Stomach (tissue), 4 donors: Measurements from ENCODE around the gene ITGA1.

Experiments
- CTCF ChIP-seq, 7 experiments: fragments of 450-650 bp in 4 of 7; fragments of 200-600 bp in 3 of 7; sonication (generic) in 3 of 7; IDR thresholded peaks; one replicate each; pipeline ENCODE4 v1.5.1; 2016 to 2019; ENCODE audit warnings: antibody characterized with exemption in 7 of 7, control low read depth in 2 of 7, mild to moderate bottlenecking in 1 of 7
- POLR2A ChIP-seq, 4 donors: fragments of 450-650 bp; IDR thresholded peaks; one replicate each; pipeline ENCODE4 v1.6.1; 2016; ENCODE audit warnings: antibody characterized with exemption in 4 of 4, control low read depth in 2 of 4, mild to moderate bottlenecking in 1 of 4, moderate library complexity in 1 of 4
- POLR2AphosphoS5 ChIP-seq, 3 donors: sonication (generic); formaldehyde crosslinking; IDR thresholded peaks; one replicate each; pipeline ENCODE4 v1.6.1; 2016; ENCODE audit warnings: antibody characterized with exemption in 3 of 3

DNA sequence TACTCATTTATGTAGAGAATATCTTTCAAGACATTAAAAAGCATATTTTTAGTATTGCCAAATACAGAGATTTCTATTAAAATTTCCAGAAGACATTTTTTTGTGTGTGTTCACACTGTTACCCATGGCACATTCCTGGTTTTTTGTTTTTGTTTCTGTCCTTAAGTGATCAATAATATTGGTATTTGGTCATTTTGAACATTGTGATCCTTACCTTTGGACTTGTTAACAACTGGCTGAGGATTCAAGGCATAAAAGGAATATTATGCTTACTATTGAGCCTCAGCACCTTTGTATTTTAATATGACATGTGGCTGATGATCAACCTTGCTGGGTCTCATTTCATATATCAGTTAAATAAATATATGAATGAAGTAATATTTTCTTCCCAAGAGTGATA is 41.9 kb downstream of the ITGA1 start:
- TF ChIP-seq CTCF (IDR thresholded peaks at IDR 0.05), result no peak
- no peak for TF ChIP-seq POLR2A (IDR thresholded peaks at IDR 0.05)
- no peak for TF ChIP-seq POLR2AphosphoS5 (IDR thresholded peaks at IDR 0.05)
